H4 (cell line): ENCODE measurements around the gene SLC17A8. TPM values are rescaled to one million over a fixed set of nuclear protein-coding genes. Genes with fewer than 3 reads are reported as not detected.
"Not testable (repeated sequence)": the region's sequence is repeated elsewhere in the genome, so short reads cannot be mapped to it uniquely, and the experiment has no call there.

Source experiments
- DNase-seq: peaks from one replicate; pipeline ENCODE4 v3.0.0-alpha.2; 2015; ENCODE audit warnings: low spot score
- total RNA-seq: library from RNA; depleted of rRNA; stranded (reverse); fragments of >200 nt; shearing (Covaris generic); gene quantifications from 2 replicates; pipeline ENCODE4 v1.2.3, GENCODE V29; 2014; rRNA removed

The SLC17A8 gene
- total RNA-seq = not detected in 2 replicates

DNA sequence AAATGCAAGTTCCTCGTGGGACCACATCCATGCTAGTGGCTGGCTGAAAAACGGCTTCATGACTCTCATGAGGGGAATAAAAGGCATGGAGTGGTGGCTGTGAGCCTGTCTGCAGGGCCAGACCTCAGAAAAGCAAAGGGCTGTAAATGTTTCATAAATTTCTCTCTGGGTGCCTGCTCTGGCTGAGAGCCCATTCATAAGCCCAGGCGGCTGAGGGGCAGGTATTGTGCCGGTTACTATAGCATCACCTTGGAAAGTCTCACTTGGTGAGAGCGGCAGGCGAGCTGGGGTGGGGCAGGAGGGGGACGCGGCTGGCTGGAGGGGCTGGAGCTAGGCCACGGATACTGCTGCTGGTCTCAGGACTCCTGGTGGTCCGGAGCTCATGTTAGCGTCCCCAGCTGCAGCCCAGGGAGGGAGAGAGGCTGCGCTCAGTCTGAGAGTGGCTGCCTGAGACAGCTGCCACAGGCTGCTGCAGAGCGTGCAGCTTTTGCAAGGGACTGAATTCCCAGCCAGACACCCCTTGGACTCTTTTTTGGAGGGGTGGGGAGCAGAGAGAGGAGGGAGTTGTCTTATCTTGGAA is at the start of gene SLC17A8:
Gene SLC17A8 (plus strand): TSS at position 431 of the 580 bp plus-strand sequence. CDS start 318 bp downstream, outside the sequence.
- DNase-seq = no peak

DNA sequence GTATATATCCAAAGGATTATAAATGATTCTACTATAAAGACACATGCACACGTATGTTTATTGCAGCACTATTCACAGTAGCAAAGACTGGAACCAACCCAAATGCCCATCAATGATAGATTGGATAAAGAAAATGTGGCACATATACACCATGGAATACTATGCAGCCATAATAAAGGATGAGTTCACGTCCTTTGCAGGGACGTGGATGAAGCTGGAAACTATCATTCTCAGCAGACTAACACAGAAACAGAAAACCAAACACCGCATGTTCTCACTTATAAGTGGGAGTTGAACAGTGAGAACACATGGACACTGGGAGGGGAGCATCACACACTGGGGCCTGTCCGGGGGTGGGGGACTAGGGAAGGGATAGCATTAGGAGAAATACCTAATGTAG is 48.7 kb upstream of the SLC17A8 start:
- not testable (repeated sequence) for DNase-seq

DNA sequence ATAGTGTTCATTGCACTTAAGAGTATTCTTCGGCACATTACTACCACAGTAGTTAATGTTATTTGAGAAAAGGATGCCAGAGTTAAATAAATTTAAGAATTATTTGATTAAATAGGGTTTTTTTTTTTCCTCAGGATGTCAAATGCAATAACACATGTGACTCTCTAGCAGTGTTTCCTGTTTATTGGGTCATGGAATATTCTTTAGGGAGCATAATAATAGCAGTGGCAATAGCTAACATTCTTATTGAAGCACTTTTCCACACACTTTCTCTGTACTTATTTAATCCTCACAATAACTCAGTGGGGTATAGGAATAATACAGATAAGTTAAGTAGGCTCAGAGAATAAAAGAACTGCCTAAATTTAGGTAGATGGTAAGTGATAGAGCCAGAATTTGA is 45.6 kb upstream of the SLC17A8 start:
- DNase-seq = no peak

DNA sequence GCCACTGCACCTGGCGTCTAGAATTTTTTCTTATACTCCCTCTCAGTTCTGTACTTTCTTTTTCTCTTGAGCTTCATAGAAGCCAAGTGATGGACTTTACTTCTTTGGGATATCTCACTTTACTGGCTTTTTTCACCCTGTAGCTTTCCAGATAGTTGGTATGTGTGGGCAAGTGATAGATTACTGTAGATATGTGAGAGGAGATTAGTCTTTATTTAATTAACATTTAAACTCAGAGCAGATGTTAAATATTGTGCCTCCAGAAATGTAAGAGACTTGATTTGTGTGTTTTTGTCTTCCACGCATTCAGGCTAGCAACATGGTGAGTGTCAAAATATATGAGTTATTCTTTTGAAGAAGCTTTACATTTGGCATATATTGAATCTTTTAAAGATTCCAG is 39.5 kb upstream of the SLC17A8 start:
- no peak for DNase-seq

DNA sequence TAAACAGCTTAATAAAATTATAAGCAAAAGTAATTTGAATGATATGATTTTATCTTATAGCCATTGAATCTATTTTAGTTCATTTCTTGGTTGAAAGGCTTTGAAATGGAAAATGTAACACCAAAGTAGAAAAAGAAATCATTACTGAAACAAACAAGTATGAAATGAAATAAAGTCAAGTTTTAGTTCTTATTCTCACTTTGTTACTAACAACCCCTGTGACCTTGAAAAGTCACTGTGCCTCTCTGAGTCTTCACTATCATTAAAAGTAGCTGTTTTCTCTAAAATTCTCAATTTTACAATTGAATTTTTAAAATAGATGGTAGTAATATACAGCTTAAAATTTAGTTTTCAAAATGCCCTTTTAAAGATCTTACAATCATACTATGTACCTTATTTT is 32.4 kb upstream of the SLC17A8 start:
- no peak for DNase-seq

DNA sequence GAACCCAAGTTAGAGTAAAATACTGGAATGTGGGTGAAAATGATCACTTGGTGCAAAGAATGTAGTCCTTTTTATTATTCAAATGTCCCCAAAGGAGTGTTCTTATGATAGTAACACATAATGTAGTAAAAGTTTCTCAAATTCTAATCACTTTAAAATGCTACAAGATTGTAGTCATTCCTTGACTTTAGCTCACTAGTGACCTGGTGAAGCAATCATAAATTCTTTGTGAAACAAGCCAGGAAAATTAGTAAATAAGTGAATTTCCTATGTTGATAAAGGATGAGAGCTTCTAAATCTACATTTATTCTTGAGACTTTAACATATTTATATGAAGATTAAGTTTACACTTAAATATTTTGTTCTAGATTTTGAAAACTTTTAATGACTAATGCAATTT is 30.7 kb upstream of the SLC17A8 start:
- no peak for DNase-seq

DNA sequence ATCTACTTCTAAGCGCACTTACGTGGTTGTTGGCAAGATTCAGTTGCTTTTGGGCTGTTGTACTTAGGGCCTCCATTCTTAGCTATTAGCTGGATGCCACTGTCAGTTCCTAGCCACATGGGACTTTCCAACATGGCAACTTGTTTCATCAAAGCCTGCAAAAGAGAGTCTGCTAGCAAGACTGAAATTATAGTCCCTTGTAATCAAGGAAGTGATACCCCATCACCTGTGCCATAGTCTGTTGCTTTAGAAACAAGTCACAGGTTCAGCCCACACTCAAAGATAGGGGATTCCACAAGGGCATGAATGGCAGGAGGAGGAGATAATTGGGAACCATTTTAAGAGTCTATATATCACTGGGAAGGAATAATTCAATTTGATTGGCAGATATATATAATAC is 27.1 kb upstream of the SLC17A8 start:
- DNase-seq = no peak

DNA sequence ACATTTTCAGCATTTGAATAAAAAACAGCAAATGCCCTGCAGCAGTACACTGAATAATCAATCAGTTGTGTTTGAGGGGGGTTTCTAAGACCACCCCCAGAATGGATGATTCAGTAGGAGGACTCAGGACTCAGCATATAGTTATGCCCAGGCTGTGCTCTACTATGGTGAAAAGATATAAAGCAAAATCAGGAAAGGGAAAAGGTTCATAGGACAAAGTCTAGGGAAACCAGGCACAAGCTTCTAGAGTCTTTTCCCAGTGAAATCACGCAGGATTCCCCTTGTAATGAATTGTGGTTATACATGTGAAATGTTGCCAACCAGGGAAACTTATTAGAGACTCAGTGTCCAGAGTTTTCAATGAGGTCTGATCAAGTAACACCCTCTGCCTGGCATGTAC is 25.0 kb upstream of the SLC17A8 start:
- DNase-seq = no peak

DNA sequence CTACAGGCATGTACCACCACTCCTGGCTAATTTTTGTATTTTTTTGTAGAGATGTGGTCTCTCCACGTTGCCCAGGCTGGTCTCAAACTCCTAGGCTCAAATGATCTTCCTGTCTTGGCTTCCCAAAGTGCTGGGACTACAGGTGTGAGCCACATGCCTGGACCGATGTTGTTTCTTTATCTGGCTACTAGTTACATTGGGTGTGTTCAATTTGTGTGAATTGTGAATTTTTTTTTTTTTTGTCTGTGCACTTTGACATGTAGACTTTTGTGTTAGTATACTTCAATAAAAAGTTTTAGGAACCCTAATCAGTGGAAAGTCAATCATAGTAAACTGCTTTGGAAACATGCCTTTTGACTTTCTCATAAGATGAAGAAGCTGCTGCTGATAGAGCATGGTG is 24.0 kb upstream of the SLC17A8 start:
- DNase-seq = no peak

DNA sequence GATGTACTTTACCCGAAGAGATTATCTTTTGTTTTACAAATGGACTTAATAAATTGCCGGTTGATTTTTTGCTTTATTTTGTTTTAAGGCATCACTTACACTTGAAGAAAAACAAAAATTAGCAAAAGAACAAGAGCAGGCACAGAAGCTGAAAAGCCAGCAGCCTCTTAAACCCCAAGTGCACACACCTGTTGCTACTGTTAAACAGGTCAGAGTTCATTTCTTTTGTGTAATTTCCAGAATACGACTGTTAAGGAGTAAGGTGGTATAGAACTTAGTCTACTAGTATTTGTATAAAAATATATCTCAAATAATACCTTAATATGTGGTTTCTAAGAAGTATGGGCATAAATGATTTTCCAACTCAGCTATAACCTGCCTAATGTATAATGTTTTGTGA is 19.6 kb upstream of the SLC17A8 start:
- no peak for DNase-seq

DNA sequence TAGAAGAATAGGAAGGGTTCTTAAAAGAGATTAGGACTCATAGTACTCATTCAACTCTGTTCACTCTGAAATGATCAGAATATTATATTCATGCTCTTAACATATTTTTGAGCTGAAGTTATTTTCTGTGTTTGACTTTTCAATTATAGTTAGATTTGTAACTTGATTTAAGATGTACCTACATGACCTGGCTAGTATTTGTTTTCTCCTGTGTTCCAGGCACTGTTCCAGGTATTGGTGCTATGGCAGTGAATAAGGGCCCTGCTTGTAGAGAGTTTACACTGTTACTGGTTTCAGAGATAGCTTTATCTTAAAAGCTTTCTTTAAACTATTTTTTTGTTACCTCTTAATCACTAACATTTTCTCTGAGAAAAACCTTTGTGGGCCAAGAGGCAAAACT is 19.1 kb upstream of the SLC17A8 start:
- DNase-seq = no peak

DNA sequence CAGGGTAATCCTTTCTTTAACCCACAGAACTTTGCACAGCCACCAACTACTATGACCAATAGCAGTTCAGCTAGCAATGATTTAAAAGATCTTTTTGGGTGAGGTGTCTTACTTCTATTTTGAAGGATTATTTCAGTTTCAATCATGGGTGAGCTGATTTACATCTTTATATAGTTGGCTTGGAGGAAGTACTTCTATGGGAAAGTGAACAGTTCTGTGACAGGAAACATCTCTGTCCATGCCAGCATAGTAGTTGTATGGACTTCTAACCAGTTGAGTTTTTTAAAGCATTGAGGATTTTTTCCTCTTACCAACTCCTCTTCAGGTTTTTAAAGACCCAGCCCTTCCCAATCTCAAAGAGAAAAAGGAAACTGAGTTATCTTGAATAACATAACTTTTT is 17.8 kb upstream of the SLC17A8 start:
- no peak for DNase-seq

DNA sequence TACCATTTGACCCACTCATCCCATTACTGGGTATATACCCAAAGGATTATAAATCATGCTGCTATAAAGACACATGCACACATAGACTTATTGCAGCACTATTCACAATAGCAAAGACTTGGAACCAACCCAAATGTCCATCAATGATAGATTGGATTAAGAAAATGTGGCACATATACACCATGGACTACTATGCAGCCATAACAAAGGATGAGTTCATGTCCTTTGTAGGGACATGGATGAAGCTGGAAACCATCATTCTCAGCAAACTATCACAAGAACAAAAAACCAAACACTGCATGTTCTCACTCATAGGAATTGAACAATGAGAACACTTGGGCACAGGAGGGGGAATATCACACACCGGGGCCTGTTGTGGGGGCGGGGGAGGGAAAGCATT is 14.0 kb upstream of the SLC17A8 start:
- DNase-seq = not testable (repeated sequence)

DNA sequence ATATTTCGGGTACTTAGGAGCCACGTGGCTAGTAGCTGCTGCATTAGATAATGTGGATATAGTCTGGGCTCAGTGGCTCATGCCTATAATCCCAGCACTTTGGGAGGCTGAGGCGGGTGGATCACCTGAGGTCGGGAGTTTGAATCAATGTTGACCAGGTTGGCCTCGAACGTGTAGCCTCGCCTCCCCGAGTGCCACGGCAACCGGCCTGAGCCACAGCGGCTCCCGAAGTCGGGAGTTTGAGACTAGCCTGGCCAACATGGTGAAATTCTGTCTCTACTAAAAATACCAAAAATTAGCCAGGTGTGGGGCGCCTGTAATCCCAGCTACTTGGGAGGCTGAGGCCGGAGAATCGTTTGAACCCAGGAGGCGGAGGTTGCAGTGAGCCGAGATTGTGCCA is 12.5 kb upstream of the SLC17A8 start:
- not testable (repeated sequence) for DNase-seq

DNA sequence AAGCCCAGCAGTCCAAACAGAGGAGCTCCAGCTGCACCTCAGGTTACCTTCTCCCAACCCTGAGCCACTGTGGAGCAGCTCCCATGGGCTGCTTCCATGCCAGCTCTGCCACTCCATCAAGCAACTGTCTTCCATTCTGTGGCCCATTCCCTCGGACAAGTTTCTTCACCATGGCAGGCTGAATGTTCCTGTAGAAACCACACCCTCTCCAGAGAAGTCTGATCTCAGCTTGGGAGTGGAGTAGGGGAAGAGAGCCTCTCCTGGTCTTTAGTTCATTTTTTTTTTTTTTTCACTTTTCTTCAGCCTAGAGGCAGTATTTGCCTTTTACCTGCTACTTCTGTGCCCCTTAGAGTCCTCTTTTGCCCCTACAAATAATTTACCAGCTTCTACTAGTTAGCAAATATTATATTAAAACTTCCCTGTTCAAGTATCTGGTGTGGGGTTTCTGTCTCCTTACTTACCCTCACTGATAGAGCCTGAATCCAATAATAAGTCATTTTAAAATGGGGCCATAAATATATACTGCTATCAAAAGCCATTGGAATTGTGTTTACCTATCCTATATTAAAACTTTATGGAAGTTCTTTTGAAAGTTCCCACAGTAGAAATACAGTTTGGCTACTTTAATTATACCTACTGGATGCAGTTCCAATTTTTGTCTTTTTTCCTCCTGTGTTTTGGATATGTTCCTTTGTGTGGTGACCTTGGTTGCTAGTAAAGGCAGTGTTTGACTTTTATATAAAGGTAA is 11.7 kb upstream of the SLC17A8 start:
- no peak for DNase-seq

DNA sequence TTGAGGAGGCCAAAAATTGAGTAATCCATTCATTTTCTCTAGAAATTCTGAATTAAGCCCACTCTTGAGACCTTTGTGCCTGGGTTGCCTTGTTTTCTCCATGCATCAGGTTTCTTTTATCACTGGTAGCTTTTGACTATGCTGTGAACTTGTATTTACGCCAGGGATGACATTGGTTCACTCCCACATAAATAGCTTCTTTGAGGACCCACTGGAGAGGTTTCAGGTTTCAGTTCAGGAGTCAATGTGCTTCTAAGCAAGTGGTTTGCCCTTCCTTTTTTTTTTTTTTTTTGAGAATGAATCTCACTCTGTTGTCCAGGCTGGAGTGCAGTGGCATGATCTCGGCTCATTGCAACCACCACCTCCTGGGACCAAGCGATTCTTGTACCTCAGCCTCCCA is 10.2 kb upstream of the SLC17A8 start:
- DNase-seq = no peak

DNA sequence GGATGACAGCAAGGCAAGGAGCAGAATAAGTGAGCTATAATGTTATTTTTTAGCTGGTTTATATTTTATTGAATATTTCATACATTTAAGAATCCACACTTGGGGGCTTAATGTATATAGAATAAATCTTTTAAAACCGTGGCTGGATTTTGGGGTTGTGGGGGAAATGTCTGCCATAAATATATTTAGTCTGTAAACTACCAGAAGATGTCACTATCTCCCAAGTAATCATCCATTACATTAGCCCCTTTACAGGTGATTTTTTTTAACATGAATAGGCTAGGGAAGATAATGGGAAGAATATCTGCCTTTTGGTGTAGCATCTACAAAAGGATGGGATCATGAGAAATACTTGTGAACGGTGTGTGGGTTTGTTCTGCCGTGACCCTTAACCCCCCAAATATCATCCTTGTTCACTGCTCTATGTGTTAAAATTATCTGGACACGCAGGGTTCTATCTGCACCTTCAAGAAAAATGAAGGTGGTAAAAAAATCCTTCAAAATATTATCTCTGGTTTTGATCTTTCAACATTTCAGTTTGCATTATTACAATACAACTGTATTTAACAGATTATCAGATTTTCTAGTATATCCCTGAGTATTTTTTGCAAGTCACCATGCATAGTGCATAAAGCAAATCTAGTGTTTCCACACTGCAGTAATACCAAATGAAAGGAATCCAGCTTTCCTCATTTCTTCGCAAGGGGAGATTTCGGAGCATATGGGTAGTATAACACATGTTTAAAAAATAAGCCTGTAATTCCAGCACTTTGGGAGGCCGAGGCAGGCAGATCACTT is 8.0 kb upstream of the SLC17A8 start:
- DNase-seq = peak; percentile 22

DNA sequence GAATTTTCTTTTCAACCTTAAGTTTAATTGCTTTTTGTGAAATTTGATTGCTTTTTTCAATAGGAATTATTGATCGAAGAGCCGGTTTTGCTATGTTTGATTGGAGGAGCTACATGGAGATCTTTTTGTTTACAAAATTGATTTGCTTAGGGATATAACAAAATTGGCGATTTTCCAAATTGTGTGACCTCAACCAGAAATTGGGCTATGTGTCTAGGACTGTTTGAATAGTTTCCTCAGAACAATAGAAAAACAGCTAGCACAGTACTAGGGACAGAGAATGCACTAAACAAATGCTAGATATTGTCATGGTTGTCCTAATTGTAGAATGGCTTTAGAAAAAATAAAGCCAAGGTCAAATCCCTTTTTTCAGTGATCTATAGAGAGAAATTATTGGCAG is 2.4 kb downstream of the SLC17A8 start:
- no peak for DNase-seq

DNA sequence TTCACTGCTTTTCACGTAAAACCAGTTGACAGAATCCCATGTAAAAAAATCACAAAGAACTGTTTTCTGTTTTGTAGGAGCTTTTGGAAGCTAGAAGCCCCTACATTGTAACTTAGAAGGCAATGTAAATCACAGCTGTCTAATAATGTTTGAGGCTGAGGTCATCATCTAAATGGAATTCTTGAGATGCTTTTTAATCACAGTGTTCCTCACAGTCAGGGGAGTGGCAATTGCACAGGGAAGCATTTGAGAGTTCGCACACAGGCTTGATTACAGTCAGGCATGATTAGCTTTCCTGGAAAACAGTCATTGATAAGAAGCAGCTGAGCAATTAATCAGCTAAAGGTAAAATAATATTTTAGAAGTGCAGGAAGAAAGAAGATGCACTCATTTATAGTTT is 2.9 kb downstream of the SLC17A8 start:
- no peak for DNase-seq

DNA sequence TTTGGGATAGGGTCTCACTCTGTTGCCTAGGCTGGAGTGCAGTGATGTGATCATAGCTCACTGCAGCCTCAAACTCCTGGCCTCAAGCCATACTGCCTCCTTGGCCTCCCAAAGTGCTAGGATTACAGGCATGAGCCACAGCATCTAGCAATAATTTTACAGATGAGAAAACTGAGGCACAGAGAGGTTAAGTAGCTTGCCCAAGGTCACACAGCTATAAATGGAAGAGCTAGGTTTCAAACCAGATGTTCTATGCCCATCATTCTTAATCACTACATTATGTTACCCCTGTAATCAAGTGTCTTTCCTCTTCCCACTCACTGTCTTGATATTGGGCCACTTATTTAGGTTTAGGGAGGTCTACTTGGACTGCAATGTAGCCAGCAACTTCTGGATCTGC is 3.6 kb downstream of the SLC17A8 start:
- no peak for DNase-seq

DNA sequence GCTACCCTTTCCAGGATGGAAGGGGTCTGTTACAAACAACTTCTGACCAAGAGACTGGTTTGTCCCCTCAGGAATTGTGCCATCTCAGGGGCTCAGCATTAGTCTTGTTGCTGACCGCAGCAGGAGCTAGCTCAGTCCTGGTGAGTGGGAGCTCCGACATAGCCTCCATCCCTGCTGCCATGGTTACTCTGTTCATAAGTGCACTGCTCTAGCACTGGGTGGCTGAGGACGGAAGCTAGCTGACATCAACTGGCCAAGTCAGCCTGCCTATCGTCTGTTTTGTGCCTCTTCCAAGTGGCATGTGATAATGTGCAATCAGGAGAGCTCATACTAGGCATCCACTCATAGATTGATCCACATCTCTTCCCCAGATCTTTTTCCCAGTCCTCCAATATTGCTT is 7.5 kb downstream of the SLC17A8 start:
- no peak for DNase-seq

DNA sequence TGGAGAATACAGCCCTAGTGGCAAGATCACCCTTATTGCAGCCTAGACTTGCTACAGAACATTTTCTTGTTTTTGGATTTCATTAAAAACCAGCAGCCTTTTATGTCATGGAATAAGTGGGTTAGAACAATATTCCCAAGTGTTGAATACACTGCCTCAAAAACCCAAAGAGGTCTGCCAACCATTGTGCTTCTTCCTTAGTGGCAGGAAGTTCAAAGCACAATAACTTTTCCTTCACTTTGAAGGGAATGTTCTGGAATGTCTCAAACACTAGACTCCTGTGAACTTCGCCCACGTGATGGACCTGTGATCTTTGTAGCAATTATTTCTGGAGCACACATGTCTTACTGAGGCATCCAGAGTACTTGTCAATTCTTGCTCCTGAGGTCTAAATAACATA is 8.5 kb downstream of the SLC17A8 start:
- no peak for DNase-seq

DNA sequence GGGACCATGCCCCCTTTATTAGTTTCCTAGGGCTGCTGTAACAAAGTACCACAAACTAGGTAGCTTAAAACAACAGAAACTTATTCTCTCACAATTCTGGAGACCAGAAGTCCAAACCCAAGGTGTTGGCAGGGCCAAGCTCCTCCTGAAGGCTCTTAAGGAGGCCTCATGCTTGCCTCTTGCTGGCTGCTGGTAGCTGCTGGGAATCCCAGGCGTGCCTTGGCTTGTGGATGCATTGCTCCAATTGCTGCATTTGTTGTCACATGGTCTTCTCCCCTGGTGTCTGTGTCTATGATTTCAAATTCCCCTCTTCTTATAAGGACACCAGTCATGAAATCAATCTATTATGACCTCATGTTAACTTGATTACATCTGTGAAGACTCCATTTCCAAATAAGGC is 11.2 kb downstream of the SLC17A8 start:
- no peak for DNase-seq
